PC-9 (cell line): Measurements from ENCODE around the gene TMEM272. TPM values are rescaled to one million over a fixed set of nuclear protein-coding genes. Genes with fewer than 3 reads are reported as not detected.

Source experiments
- BruUV-seq: library from RNA; stranded (reverse); fragments of 400-500 nt; replicated peaks from 2 replicates; lab custom pipeline; 2021; lab: Mats Ljungman, UMichigan
- CTCF ChIA-PET: fragments of 300-600 bp; sonication (Branson Sonifier 250); formaldehyde crosslinking; loops from one replicate; lab custom pipeline; 2022; ENCODE audit warnings: antibody characterized with exemption; lab: Charles Lee
- POLR2A ChIA-PET: fragments of 300-600 bp; sonication (Branson Sonifier 250); formaldehyde crosslinking; loops from one replicate; lab custom pipeline; 2022; ENCODE audit warnings: antibody characterized with exemption; ENCODE audit not compliant: unreplicated experiment; lab: Charles Lee
- DNase-seq, 2 experiments: peaks; one replicate each; pipeline versions ENCODE4 v3.0.0 to v3.0.0-alpha.2; 2015 to 2022; ENCODE audit warnings: mixed read lengths in 1 of 2
- H2AFZ ChIP-seq: fragments of 200-600 bp; sonication (generic); 2 replicates; pipeline ENCODE4 v1.8.1; 2017; ENCODE audit warnings: antibody characterized with exemption
- H3F3A ChIP-seq: fragments of 200-600 bp; sonication (generic); 2 replicates; pipeline ENCODE4 v1.8.1; 2017; ENCODE audit warnings: antibody characterized with exemption, mild to moderate bottlenecking, low read depth; ENCODE audit not compliant: insufficient read depth
- H3K27ac ChIP-seq: fragments of 200-600 bp; sonication (generic); 2 replicates; pipeline ENCODE4 v1.6.1; 2016; ENCODE audit warnings: mixed run types
- H3K27me3 ChIP-seq: fragments of 200-600 bp; sonication (generic); 2 replicates; pipeline ENCODE4 v1.6.1; 2016; ENCODE audit warnings: low read depth, mixed run types; ENCODE audit not compliant: insufficient read depth
- H3K36me3 ChIP-seq: fragments of 200-600 bp; sonication (generic); 2 replicates; pipeline ENCODE4 v1.6.1; 2016; ENCODE audit warnings: low read depth, mixed run types
- H3K4me1 ChIP-seq: fragments of 200-600 bp; sonication (generic); replicated peaks from 2 replicates; pipeline ENCODE4 v1.6.1; 2016; ENCODE audit warnings: mixed run types; ENCODE audit not compliant: insufficient read depth
- H3K4me2 ChIP-seq: fragments of 200-600 bp; sonication (generic); 2 replicates; pipeline ENCODE4 v1.6.1; 2017; ENCODE audit warnings: mixed run types
- H3K4me3 ChIP-seq: fragments of 200-600 bp; sonication (generic); 2 replicates; pipeline ENCODE4 v1.6.1; 2016; ENCODE audit warnings: mixed run types
- H3K79me2 ChIP-seq: fragments of 200-600 bp; sonication (generic); 2 replicates; pipeline ENCODE4 v1.6.1; 2017; ENCODE audit warnings: low read depth, mixed run types
- H3K9me2 ChIP-seq: fragments of 200-600 bp; sonication (generic); 2 replicates; pipeline ENCODE4 v1.8.1; 2017; ENCODE audit warnings: mild to moderate bottlenecking; ENCODE audit not compliant: insufficient read depth
- H3K9me3 ChIP-seq: fragments of 200-600 bp; sonication (generic); 2 replicates; pipeline ENCODE4 v1.8.1; 2016; ENCODE audit warnings: low read depth; ENCODE audit not compliant: insufficient read depth
- H4K20me1 ChIP-seq: fragments of 200-600 bp; sonication (generic); 2 replicates; pipeline ENCODE4 v1.8.1; 2017; ENCODE audit not compliant: insufficient read depth
- EZH2 ChIP-seq: fragments of 200-600 bp; sonication (generic); IDR thresholded peaks from 2 replicates; pipeline ENCODE4 v1.8.0; 2017; ENCODE audit warnings: antibody characterized with exemption, low read depth
- intact Hi-C: fragments of 100-400 bp; cut with micrococcal nuclease; formaldehyde crosslinking; loops from one replicate; pipeline ENCODE4 v1.10.0; 2022; ENCODE audit not compliant: unreplicated experiment
- total RNA-seq: library from RNA; stranded (reverse); gene quantifications from 2 replicates; pipeline ENCODE4 v1.2.3, GENCODE V29; 2021
- TF ChIP-seq, protein P1 (sequence below): fragments of 200-600 bp; sonication (generic); conservative IDR thresholded peaks from 2 replicates; pipeline ENCODE4 v1.6.1; 2017; ENCODE audit warnings: mixed run types, antibody characterized with exemption, mild to moderate bottlenecking, moderate library complexity

The TMEM272 gene
- total RNA-seq, 1 experiment from 2014 or later = not detected

DNA sequence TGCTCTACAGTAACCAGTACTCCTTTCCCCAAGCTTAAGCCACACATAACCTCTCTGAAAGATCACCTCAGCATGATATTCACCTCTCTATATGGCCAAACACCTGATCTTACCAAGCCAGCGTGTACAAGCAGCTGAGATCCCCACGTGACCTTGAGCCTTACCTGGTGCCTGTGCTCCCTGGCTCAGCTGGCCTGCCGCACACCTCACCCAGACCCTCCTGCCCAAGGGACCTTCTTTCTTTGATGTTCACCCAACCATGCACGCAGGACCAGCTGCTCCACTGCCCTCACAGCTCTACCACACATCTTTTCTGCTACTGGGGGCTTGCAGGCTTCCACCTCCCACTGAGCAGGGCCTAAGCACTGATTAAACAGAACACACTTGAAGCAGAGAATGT, 50.0 kb downstream of the TMEM272 start:
- H3K9me2 ChIP-seq = no peaks in the 10 kb centered on the region; the same call in 1 of the 2 replicates
- H3K4me2 ChIP-seq = no peak overlapping the region
- H3K4me3 ChIP-seq = no peak overlapping the region
- no peaks in the 10 kb centered on the region for H3K27me3 ChIP-seq
- ChIA-PET POLR2A (no interaction called here), CTCF (no interaction called here)
- DNase-seq = no peak
- no peaks in the 10 kb centered on the region for H3K36me3 ChIP-seq
- H3K9me3 ChIP-seq = no peaks in the 10 kb centered on the region
- no TSS peak for BruUV-seq
- intact Hi-C loops = loop anchor here (10.0 kb wide), 1 partner anchor 510 kb away; no protein-coding TSS in a partner anchor
- peaks cover 10% of the 10 kb centered on the region for H3K4me1 ChIP-seq
- no peaks in the 10 kb centered on the region for H3K79me2 ChIP-seq
- TF ChIP-seq EZH2 = no peak
- TF ChIP-seq, protein P1, sequence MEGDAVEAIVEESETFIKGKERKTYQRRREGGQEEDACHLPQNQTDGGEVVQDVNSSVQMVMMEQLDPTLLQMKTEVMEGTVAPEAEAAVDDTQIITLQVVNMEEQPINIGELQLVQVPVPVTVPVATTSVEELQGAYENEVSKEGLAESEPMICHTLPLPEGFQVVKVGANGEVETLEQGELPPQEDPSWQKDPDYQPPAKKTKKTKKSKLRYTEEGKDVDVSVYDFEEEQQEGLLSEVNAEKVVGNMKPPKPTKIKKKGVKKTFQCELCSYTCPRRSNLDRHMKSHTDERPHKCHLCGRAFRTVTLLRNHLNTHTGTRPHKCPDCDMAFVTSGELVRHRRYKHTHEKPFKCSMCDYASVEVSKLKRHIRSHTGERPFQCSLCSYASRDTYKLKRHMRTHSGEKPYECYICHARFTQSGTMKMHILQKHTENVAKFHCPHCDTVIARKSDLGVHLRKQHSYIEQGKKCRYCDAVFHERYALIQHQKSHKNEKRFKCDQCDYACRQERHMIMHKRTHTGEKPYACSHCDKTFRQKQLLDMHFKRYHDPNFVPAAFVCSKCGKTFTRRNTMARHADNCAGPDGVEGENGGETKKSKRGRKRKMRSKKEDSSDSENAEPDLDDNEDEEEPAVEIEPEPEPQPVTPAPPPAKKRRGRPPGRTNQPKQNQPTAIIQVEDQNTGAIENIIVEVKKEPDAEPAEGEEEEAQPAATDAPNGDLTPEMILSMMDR = no peak
- H2AFZ ChIP-seq = no peak overlapping the region
- no peak overlapping the region for H3K27ac ChIP-seq
- H3F3A ChIP-seq = peaks cover 5% of the 10 kb centered on the region; the same call in 1 of the 2 replicates
- H4K20me1 ChIP-seq = no peaks in the 10 kb centered on the region

DNA sequence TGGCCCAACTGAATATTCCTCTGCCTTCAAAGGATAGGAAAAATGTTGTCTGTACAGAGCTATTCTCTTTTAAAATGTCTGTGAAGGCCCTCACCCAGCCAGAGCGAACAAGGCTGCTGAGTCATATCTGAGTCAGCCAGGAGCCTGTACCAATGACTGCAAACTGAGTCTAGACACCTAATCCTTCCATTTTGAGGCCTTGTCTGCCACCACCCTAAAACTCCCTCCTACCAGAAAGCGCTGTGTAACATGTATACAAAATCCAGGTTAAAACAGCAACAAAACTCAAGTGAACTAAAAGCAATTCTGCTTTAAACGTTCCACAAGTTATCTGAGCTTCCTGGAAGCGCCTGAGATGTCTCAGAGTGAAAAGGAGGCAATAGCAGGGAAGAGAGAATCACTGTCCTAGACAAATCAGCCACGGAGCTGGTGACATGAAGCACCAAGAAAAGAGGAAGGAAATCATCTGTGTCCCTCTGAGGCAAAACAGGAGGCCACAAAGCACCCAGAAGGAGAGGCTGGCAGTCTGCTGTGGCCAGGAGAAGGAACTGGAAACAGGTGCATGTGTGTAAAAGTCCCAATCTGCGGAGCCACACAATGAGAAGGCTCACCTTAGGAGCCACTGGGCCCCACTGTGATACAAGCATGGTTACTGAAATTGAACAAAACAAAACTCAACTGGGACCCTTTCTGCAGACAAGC, 51.3 kb downstream of the TMEM272 start:
- Histone ChIP-seq H3K79me2 (no peaks in the 10 kb centered on the region), H3K4me3 (no peak overlapping the region), H2AFZ (peak overlapping the region; percentile 59; the same call in 1 of the 2 replicates), H3F3A (peaks cover 5% of the 10 kb centered on the region; the same call in 1 of the 2 replicates), H3K4me1 (peaks cover 10% of the 10 kb centered on the region), H4K20me1 (no peaks in the 10 kb centered on the region), H3K9me3 (no peaks in the 10 kb centered on the region), H3K36me3 (no peaks in the 10 kb centered on the region), H3K27me3 (no peaks in the 10 kb centered on the region), H3K27ac (peak overlapping the region; percentile 42), H3K9me2 (no peaks in the 10 kb centered on the region; the same call in 1 of the 2 replicates), H3K4me2 (peak overlapping the region; percentile 25; the same call in 1 of the 2 replicates)
- POLR2A ChIA-PET = interaction anchor here (0.6 to 0.8 kb wide), 4 partner anchors 12 to 341 kb away, joined by 3 to 14 read pairs (median 4); no protein-coding TSS in a partner anchor
- peak; percentile 59 to 61 for DNase-seq
- BruUV-seq = no TSS peak
- CTCF ChIA-PET = no interaction called here
- intact Hi-C loops = loop anchor here (10.0 kb wide), 1 partner anchor 509 kb away; no protein-coding TSS in a partner anchor
- TF ChIP-seq EZH2 = no peak
- TF ChIP-seq, protein P1 = no peak

DNA sequence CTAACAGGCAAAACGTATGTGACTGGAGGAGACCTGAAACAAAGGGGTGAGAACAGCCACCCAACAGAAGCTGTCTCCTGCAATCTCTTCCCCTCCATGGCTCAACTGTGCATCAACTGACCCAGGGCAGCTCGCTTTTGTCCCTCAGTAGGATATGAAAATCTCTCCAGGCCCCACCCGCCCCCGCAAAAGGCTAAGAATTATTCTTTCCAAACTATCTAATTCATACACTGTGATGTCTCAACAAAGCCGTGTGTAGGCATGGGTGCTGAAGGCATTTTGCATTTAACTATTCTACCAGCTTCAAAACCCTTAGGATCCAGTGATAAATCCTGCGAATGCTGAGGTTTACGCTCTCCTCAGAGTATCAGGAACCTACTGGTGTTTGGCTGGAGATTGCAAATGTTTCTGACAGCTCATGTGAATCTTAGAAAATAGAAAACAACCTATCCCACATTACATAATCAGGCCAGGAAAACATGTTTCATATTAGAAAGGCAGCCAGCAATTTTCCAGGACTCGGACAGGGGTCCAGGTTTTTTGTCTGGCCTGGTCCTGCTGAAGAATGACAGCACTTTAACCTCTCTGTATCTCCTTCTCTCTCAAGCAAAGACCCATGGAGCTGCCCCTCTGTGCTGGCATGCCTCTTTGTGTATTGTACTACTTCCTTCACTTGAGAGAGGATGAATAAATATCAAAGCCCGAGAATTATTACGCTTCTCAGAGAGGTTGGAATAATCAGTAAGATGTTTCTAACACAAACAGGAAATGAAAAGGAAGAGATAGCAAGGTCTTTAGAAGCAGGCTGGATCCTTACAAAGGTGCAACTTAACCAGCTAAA, 58.3 kb downstream of the TMEM272 start:
- intact Hi-C loops = no loop called here
- no peaks in the 10 kb centered on the region for H3K27me3 ChIP-seq
- BruUV-seq = no TSS peak

More for the DNA sequence above, 58.3 kb downstream of the TMEM272 start:
- CTCF ChIA-PET = no interaction called here
- Histone ChIP-seq H3K36me3 (no peaks in the 10 kb centered on the region), H3K79me2 (no peaks in the 10 kb centered on the region), H3F3A (no peaks in the 10 kb centered on the region), H3K4me1 (no peaks in the 10 kb centered on the region), H3K9me3 (no peaks in the 10 kb centered on the region), H3K4me3 (no peak overlapping the region), H2AFZ (no peak overlapping the region), H4K20me1 (no peaks in the 10 kb centered on the region), H3K27ac (no peak overlapping the region), H3K9me2 (no peaks in the 10 kb centered on the region; the same call in 1 of the 2 replicates), H3K4me2 (no peak overlapping the region)
- TF ChIP-seq, protein P1 = no peak
- TF ChIP-seq EZH2 = no peak
- POLR2A ChIA-PET = interaction anchor here (0.5 kb wide), 1 partner anchor 365 kb away, joined by 3 read pairs; no protein-coding TSS in a partner anchor
- DNase-seq = no peak
